DOHH2 (cell line): ENCODE results near the gene ENDOV.

Source experiments
- H3F3A ChIP-seq: fragments of 200-600 bp; sonication (generic), shearing (Covaris generic); 2 replicates; pipeline ENCODE4 v1.6.0; 2016; ENCODE audit warnings: antibody characterized with exemption, mild to moderate bottlenecking; ENCODE audit not compliant: control insufficient read depth, insufficient read depth
- H3K27ac ChIP-seq: fragments of 200-600 bp; sonication (generic); 2 replicates; pipeline ENCODE4 v1.5.1; 2014; ENCODE audit warnings: low read depth, mild to moderate bottlenecking, low read length, moderate library complexity
- H3K27me3 ChIP-seq: fragments of 200-600 bp; sonication (generic); 2 replicates; pipeline ENCODE4 v1.6.1; 2014; ENCODE audit warnings: mild to moderate bottlenecking, low read length, mixed read lengths; ENCODE audit not compliant: control insufficient read depth
- H3K36me3 ChIP-seq: fragments of 200-600 bp; sonication (generic); 2 replicates; pipeline ENCODE4 v1.6.1; 2014; ENCODE audit warnings: mild to moderate bottlenecking, low read length, moderate library complexity, mixed read lengths; ENCODE audit not compliant: control insufficient read depth
- H3K4me1 ChIP-seq: fragments of 200-600 bp; sonication (generic); 2 replicates; pipeline ENCODE4 v1.6.1; 2014; ENCODE audit warnings: mild to moderate bottlenecking, low read length, mixed read lengths; ENCODE audit not compliant: control insufficient read depth
- H3K4me2 ChIP-seq: fragments of 200-600 bp; sonication (generic); 2 replicates; pipeline ENCODE4 v1.6.0; 2014; ENCODE audit warnings: mild to moderate bottlenecking, low read length, moderate library complexity
- H3K4me3 ChIP-seq: fragments of 200-600 bp; sonication (generic); 2 replicates; pipeline ENCODE4 v1.5.1; 2014; ENCODE audit warnings: mild to moderate bottlenecking, low read length, mixed read lengths
- H3K79me2 ChIP-seq: fragments of 200-600 bp; sonication (generic); 2 replicates; pipeline ENCODE4 v1.6.1; 2014; ENCODE audit warnings: mild to moderate bottlenecking, low read length, mixed read lengths; ENCODE audit not compliant: control insufficient read depth
- H3K9me2 ChIP-seq: fragments of 200-600 bp; sonication (generic); replicated peaks from 2 replicates; pipeline ENCODE4 v1.6.1; 2014; ENCODE audit warnings: mild to moderate bottlenecking, low read length, mixed read lengths; ENCODE audit not compliant: control insufficient read depth
- H3K9me3 ChIP-seq: fragments of 200-600 bp; sonication (generic); 2 replicates; pipeline ENCODE4 v1.6.1; 2014; ENCODE audit warnings: antibody characterized with exemption, low read length, mixed read lengths; ENCODE audit not compliant: control insufficient read depth, insufficient read depth
- H4K20me1 ChIP-seq: fragments of 200-600 bp; sonication (generic); 2 replicates; pipeline ENCODE4 v1.6.0; 2014; ENCODE audit warnings: low read depth, mild to moderate bottlenecking, antibody characterized with exemption, low read length, moderate library complexity; ENCODE audit not compliant: control insufficient read depth, insufficient read depth
- CTCF ChIP-seq: fragments of 200-600 bp; sonication (generic); IDR thresholded peaks from one replicate; pipeline ENCODE4 v1.5.1; 2014; ENCODE audit warnings: antibody characterized with exemption, mild to moderate bottlenecking, low read depth, low read length; ENCODE audit not compliant: poor library complexity, severe bottlenecking
- EZH2phosphoT487 ChIP-seq: fragments of 200-600 bp; sonication (generic); IDR thresholded peaks from 2 replicates; pipeline ENCODE4 v1.6.1; 2017; ENCODE audit warnings: borderline replicate concordance, mild to moderate bottlenecking, antibody characterized with exemption, low read length, moderate library complexity, mixed read lengths

The ENDOV gene

DNA sequence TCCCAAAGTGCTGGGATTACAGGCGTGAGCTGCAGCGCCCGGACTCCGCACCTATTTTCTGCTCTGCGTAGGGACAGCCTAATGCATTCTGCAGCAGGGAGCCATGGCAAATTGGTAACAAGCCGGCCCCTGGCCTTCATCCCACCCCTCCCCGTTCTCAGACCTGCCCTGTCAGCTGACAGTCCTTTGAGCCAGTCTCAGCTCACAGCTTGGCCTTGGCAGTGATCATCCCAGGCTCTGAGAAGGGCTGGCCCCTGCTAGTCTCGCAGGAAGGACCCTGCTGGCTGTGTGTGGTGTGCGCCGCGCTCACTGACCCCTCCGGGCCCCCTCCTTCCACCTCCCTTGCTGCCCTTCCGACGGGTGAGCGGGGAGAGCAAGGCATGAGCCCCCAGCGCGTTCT lies 71.7 kb downstream of the ENDOV start:
- Histone ChIP-seq H3K27ac (no peak overlapping the region), H3K4me2 (no peak overlapping the region), H3K36me3 (no peaks in the 10 kb centered on the region), H3K4me1 (peaks cover 10% of the 10 kb centered on the region), H3K9me2 (no peaks in the 10 kb centered on the region), H3F3A (no peaks in the 10 kb centered on the region), H3K4me3 (no peak overlapping the region), H3K79me2 (no peaks in the 10 kb centered on the region), H3K27me3 (peaks cover 5% of the 10 kb centered on the region), H3K9me3 (no peaks in the 10 kb centered on the region; the same call in 1 of the 2 replicates), H4K20me1 (no peaks in the 10 kb centered on the region)
- TF ChIP-seq CTCF (no peak), EZH2phosphoT487 (no peak)

DNA sequence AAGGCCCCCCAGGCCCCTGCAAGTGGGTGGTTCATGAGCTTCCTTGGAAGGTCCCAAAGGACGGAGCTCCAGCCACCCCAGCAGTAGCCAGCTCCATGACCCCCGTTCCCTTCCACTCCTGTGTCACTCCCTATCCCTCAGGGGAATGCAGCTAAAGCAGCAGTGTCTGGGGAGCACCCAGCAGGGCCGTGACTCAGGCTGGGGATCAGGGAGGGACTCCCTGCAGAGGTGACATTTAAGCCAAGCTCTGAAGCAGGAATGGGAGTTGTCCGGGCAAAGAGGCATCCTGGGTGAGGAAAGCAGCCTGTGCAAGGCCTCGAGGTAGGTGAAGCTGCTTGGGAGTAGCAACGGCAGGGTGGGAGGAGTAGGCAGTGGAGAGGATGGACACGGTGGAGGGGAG lies 72.5 kb downstream of the ENDOV start:
- Histone ChIP-seq H3K4me1 (peaks cover 10% of the 10 kb centered on the region), H4K20me1 (no peaks in the 10 kb centered on the region), H3K36me3 (no peaks in the 10 kb centered on the region), H3K9me2 (no peaks in the 10 kb centered on the region), H3K27me3 (no peaks in the 10 kb centered on the region), H3K4me2 (no peak overlapping the region), H3K4me3 (no peak overlapping the region), H3K9me3 (no peaks in the 10 kb centered on the region; the same call in 1 of the 2 replicates), H3K79me2 (no peaks in the 10 kb centered on the region), H3F3A (no peaks in the 10 kb centered on the region), H3K27ac (no peak overlapping the region)
- TF ChIP-seq EZH2phosphoT487 (no peak), CTCF (no peak)
